ENCODE results near the gene AKAP13.

Gene AKAP13

GRCh38 chr15:85718271-85718971 lies 338.0 kb downstream of the AKAP13 start:
- no peak for DNase-seq

GRCh38 chr15:85718981-85719380 lies 338.6 kb downstream of the AKAP13 start:
- no peak for DNase-seq

- no peak for DNase-seq
These were observed 342.2 kb downstream of the AKAP13 start for GRCh38 chr15:85722374-85723152.

- DNase-seq = peak; percentile 27
These were observed 343.9 kb downstream of the AKAP13 start for GRCh38 chr15:85723960-85724945.

GRCh38 chr15:85725019-85725418 lies 344.6 kb downstream of the AKAP13 start:
- DNase-seq = no peak

GRCh38 chr15:85725564-85725963 lies 345.2 kb downstream of the AKAP13 start:
- no peak for DNase-seq

GRCh38 chr15:85726454-85726853 lies 346.1 kb downstream of the AKAP13 start:
- DNase-seq = no peak

GRCh38 chr15:85727068-85727467 lies 346.7 kb downstream of the AKAP13 start:
- no peak for DNase-seq

- DNase-seq = peak; percentile 53
These were observed 349.8 kb downstream of the AKAP13 start for GRCh38 chr15:85730001-85730820.

- DNase-seq = no peak
These were observed 353.0 kb downstream of the AKAP13 start for GRCh38 chr15:85733416-85733815.

GRCh38 chr15:85737061-85737460 lies 356.7 kb downstream of the AKAP13 start:
- DNase-seq = no peak

- DNase-seq = no peak
These were observed 360.6 kb downstream of the AKAP13 start for GRCh38 chr15:85741021-85741421.

GRCh38 chr15:85741662-85742061 lies 361.3 kb downstream of the AKAP13 start:
- DNase-seq = no peak

- no peak for DNase-seq
These were observed 361.9 kb downstream of the AKAP13 start for GRCh38 chr15:85742186-85742821.

- no peak for DNase-seq
These were observed 363.1 kb downstream of the AKAP13 start for GRCh38 chr15:85743392-85744055.

- no peak for DNase-seq
These were observed 364.2 kb downstream of the AKAP13 start for GRCh38 chr15:85744579-85744978.

- DNase-seq = no peak
These were observed 364.6 kb downstream of the AKAP13 start for GRCh38 chr15:85745023-85745422.

GRCh38 chr15:85745525-85746150 lies 365.2 kb downstream of the AKAP13 start:
- no peak for DNase-seq

GRCh38 chr15:85746641-85747040 lies 366.2 kb downstream of the AKAP13 start:
- no peak for DNase-seq

GRCh38 chr15:85748176-85748575 lies 367.8 kb downstream of the AKAP13 start:
- no peak for DNase-seq

- DNase-seq = no peak
These were observed 368.3 kb downstream of the AKAP13 start for GRCh38 chr15:85748729-85749128.

Measured in activated CD4-positive, alpha-beta T cell treated with anti-CD3 and anti-CD28 coated beads for 48 hours (primary cell).